ENCODE data around the gene CACNA1C.

Gene CACNA1C

GRCh38 chr12:2137711-2138110 lies 84.9 kb downstream of the CACNA1C start:
- DNase-seq (ENCODE audit: low read depth in 2 of 2, low spot score in 1 of 2): no peak

- no peak for DNase-seq (ENCODE audit: low read depth in 2 of 2, low spot score in 1 of 2)
These were observed 85.5 kb downstream of the CACNA1C start for GRCh38 chr12:2138294-2138693.

DNA sequence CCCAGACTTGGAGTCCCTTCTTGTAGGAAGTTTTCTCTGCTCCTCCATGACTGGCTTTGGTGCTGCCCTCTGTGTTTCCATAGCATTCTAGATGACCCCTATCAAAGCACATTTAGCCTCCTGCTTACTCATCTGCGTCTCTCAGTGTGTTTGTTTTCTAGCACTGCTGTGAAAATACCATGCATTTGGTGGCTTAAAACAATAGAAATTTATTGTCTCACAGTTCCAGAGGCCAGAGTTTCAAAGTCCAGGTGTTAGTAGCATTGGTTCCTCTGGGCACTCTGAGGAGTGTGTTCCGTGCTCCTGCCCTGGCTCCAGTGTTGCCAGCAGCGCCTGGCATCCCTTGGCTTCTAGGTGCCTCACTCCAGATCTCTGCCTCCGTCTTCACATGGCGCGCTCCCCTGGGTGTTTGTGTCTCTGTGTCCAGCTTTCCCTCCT lies 86.1 kb downstream of the CACNA1C start:
- DNase-seq (ENCODE audit: low read depth in 2 of 2, low spot score in 1 of 2): no peak

DNA sequence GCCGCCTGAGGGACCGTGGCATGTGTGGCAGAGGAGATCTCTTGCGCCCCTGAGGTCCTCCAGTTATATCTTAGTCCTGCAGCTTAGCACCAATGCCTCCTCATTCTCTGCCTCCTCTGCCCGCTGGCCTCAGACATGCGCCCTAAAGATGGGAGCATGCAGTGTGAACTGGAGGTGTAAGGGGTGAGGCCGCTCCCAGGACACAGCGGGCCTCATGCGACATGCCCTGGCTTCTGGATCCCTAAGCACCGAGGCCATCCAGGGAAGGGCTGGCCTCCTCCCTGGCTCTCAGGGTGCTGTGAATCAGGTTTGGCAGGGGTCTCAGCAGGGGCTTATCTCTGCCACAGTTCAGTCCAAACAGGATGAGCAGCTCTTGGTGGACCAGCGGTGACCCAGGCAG lies 86.9 kb downstream of the CACNA1C start:
- no peak for DNase-seq (ENCODE audit: low read depth in 2 of 2, low spot score in 1 of 2)

- no peak for DNase-seq (ENCODE audit: low read depth in 2 of 2, low spot score in 1 of 2)
These were observed 88.2 kb downstream of the CACNA1C start for GRCh38 chr12:2140858-2141519.

- no peak for DNase-seq (ENCODE audit: low read depth in 2 of 2, low spot score in 1 of 2)
These were observed 89.3 kb downstream of the CACNA1C start for GRCh38 chr12:2142068-2142467.

DNA sequence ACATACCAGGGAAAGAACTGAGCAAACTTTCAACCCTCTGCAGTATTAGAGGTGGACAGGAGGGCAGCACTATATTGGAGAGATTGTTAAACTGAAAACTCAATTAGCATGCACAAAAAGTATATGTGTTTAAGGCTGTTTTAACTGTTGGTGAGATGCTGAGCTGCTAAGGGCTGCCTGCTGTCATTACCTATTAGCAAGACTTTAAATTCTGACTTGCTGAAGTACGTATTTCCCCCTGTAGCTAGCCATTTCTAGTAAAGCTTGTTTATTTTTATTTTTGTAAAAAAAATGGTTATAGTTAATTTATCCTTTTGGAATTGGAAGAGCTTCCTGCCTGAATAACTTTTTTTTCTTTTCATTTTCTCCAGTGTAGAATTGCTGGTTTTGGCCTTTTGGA lies 92.2 kb downstream of the CACNA1C start:
- no peak for DNase-seq (ENCODE audit: low read depth in 2 of 2, low spot score in 1 of 2)

- DNase-seq (ENCODE audit: low read depth in 2 of 2, low spot score in 1 of 2): no peak
These were observed 92.7 kb downstream of the CACNA1C start for GRCh38 chr12:2145433-2145998.

DNA sequence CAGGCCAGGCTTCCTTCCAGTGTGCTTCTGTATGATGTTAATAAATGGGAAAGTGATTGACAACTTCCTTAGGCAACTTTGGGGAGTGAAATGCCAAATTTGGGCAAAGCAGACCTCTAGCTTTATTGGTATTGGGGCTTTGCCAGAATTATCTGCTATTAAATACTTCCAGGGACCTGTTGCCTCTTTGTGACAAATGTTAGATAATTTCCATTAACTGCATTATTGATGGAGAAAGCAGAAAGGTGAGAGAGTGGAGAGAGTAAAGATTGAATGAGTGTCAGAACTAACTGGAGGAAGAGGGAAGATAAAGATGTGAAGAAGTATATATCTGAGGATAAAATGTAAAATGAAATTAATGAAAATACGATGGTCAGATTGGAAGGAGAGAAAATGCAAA lies 94.5 kb downstream of the CACNA1C start:
- DNase-seq (ENCODE audit: low read depth in 2 of 2, low spot score in 1 of 2): no peak

- DNase-seq (ENCODE audit: low read depth in 2 of 2, low spot score in 1 of 2): no peak
These were observed 96.3 kb downstream of the CACNA1C start for GRCh38 chr12:2149091-2149490.

DNA sequence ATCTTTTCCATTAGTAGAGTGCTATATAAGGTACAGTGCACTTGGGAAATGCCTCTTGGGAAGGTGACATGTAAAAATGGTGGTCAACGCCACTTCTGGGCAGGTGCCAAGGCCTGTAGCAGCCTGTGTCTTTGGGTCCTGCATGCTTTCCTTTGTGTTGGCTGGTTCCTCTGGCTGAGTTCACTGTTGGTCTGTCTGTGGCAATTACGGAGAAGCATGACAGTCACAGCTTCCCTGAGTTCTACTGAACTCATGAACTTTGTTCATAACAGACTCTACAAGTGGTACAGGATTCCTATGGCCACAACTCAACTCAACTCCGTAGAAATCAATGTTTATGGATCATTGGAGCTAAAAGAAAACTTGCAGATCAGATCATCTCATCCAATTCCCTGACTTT lies 98.0 kb downstream of the CACNA1C start:
- no peak for DNase-seq (ENCODE audit: low read depth in 2 of 2, low spot score in 1 of 2)

- DNase-seq (ENCODE audit: low read depth in 2 of 2, low spot score in 1 of 2): no peak
These were observed 98.6 kb downstream of the CACNA1C start for GRCh38 chr12:2151391-2151790.

DNA sequence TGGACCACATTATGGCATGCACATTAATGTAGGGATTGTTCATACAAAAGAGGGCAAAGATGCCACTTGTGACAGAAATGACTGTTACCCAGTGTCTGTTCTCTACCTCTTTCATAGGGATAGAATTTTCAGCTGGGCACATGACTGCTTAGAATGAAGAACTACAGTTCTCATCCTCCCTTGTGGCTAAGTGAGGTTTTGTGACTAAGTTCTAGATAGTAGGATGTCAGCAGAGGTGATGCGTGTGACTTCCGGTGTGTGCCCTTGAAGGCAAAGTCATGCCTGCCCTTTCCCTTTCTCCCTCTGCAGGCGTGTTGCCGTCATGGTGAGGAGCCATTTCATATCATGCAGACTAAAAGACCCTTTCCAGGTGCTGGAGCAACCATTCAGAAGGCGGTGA lies 99.3 kb downstream of the CACNA1C start:
- no peak for DNase-seq (ENCODE audit: low read depth in 2 of 2, low spot score in 1 of 2)

DNA sequence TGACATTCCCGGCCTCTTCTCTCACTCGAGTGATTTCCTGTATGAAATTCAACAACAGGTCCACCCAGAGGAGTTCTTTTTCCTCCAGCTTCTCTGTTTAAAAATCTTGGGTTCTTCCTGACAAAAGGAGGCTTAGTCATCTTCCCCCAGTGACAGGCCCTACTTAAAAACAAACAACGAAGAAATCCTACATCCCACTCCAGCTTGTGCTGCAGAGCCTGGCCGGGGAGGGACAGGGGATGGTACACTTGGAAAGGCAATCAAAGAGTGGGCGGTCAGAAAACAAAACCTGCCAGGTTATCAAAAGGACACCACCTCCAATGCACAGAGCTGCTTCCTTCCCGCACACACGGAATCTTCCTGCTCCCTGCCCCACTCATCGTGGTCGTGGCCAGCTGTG lies 101.3 kb downstream of the CACNA1C start:
- no peak for DNase-seq (ENCODE audit: low read depth in 2 of 2, low spot score in 1 of 2)

DNA sequence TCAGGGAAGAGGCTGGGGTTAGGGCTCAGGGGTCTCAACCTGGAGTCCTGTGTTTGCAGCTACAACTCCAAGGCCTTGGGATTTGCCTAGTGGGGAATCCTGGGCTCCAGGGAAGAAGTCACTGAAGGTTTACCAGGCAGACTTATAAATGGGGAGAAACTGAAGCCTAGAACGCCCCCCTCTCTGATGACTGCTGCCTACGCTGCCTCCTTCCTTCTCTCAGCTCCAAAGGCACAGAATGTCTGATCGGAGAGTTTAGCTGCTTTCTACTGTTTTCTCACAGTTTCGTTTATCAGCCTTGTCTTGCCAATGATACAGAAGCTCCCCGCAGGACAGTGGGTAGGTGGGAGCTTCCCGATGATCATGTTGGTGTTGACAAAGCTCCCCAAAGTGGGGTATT lies 101.7 kb downstream of the CACNA1C start:
- DNase-seq (ENCODE audit: low read depth in 2 of 2, low spot score in 1 of 2): no peak

DNA sequence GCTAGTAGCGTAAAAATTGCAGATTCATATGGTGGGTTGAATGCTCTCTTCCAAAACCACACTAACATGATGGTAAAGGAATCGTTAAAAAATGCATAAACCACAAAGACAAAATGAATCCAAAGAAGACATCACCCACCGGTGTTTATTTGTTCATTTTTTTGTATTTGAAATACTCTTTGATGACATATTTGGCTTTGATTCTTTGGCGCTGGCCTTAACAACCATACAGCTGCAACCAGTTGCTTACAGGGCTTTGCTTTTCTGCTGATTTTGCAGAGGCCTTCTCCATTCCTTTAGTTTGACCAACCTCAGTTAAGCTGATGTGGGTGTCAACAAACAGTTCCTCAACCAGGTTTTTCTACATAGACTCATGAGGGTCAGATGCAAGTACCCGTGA lies 103.5 kb downstream of the CACNA1C start:
- no peak for DNase-seq (ENCODE audit: low read depth in 2 of 2, low spot score in 1 of 2)

DNA sequence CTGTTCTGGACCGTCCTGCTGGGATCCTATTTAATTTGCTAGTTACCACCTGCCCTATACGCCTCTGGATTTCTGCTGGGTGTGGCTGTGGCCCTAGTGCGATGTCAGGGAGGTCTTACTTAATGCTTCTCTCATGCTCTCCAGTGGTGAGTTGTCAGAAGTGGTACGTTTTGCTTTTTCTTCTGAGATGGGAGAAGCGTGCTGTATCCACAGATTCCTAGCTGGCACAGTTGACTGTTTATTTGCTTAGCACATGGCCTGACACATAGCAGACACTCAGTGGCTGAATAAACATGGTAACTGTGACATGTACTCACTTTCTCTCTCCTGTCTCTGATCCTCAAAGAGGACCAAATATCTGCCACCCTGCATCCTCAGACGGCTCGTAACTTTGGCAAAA lies 107.3 kb downstream of the CACNA1C start:
- DNase-seq (ENCODE audit: low read depth in 2 of 2, low spot score in 1 of 2): no peak

- no peak for DNase-seq (ENCODE audit: low read depth in 2 of 2, low spot score in 1 of 2)
These were observed 108.7 kb downstream of the CACNA1C start for GRCh38 chr12:2161473-2161872.

- no peak for DNase-seq (ENCODE audit: low read depth in 2 of 2, low spot score in 1 of 2)
These were observed 110.6 kb downstream of the CACNA1C start for GRCh38 chr12:2163177-2163941.

DNA sequence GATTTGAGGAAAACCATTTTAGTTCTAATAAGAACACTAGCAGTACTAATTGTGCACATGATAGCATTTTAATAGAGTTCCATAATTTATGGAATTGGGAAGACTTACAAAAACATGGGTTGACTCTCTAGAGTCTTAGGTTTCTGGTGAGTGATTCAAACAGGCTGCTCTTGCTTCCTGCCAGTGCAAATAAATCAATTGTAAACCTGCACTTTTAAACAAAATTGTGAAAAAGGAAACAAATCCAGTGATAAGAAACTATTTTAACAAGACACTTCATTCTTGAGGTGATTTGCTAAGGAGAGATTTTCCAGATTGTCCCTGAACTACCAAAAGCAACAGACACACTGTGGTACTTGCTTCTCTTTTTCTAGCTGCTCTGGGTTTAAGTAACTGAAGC lies 112.2 kb downstream of the CACNA1C start:
- DNase-seq (ENCODE audit: low read depth in 2 of 2, low spot score in 1 of 2): no peak

- DNase-seq (ENCODE audit: low read depth in 2 of 2, low spot score in 1 of 2): no peak
These were observed 113.1 kb downstream of the CACNA1C start for GRCh38 chr12:2165927-2166326.

DNA sequence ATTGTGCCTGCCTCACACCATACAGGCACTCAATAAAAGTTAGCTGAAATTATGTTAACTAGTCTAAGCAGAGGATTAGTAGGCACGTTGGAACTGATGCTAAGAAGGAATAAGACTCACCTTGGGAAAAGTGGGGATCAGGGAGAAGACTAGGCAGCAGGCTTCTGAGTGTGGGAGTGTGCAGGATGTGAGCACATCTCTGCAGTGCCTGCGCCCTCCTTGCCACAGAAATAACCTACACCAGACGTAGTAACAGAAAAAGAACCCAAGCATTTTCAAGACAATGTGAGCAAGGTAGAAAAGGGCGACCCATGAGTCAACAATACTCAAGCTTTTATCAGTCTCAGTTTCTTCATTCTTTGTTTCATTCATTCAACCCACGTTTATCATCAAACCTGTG lies 113.9 kb downstream of the CACNA1C start:
- no peak for DNase-seq (ENCODE audit: low read depth in 2 of 2, low spot score in 1 of 2)

DNA sequence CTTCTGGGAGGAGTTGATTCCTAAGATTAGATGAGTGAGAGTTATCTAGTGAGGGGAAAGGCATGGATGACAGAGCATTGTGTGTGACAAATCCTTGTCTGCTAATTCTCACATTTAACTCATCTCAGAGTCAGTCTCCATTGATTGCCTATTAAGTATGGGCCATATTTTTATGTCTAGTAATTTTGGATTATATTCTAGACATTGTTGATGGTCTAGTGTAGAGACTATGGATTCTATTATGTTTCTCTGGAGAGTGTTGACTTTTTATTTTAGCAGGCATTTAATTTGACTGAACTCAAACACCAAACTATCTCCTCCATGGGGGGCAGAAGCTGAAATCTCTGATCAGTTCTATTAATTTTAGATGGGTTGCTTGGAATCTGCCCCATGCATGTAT lies 114.4 kb downstream of the CACNA1C start:
- no peak for DNase-seq (ENCODE audit: low read depth in 2 of 2, low spot score in 1 of 2)
